ENCODE measurements around the gene PCDHGC4. TPM values are rescaled to one million over a fixed set of nuclear protein-coding genes. Genes with fewer than 3 reads are reported as not detected.
A peak's percentile ranks its signal among the peaks of the same experiment; 100 is the strongest.

PCDHGC4 gene
- total and polyA plus RNA-seq, 2 of the 8 experiments (the other 6 are each of a cell fraction or from before 2014, with no cell fraction given): 2.1 to 2.4 TPM

DNA sequence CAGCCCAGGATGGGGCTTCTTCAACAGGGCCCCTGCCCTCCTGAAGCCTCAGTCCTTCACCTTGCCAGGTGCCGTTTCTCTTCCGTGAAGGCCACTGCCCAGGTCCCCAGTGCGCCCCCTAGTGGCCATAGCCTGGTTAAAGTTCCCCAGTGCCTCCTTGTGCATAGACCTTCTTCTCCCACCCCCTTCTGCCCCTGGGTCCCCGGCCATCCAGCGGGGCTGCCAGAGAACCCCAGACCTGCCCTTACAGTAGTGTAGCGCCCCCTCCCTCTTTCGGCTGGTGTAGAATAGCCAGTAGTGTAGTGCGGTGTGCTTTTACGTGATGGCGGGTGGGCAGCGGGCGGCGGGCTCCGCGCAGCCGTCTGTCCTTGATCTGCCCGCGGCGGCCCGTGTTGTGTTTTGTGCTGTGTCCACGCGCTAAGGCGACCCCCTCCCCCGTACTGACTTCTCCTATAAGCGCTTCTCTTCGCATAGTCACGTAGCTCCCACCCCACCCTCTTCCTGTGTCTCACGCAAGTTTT is 27.6 kb downstream of the PCDHGC4 start (continued):
- TF ChIP-seq FOSL1 (IDR thresholded peaks at IDR 0.05; ENCODE audit: insufficient read depth, low read depth, low read length) (no peak), CREB1 (IDR thresholded peaks at IDR 0.05) (no peak), JUND (IDR thresholded peaks at IDR 0.05; ENCODE audit: low read length) (peak; percentile 52; the same call in 1 of the 2 replicates), HDAC2 (IDR thresholded peaks at IDR 0.05; ENCODE audit: borderline replicate concordance in 1 of 2, low read depth in 2 of 2, low read length in 2 of 2) (peak in 1 of 2 experiments; percentile 83; a peak in 2 of 4 replicates), NRF1 (IDR thresholded peaks at IDR 0.05; ENCODE audit: low read depth, low read length) (no peak), BRCA1 (IDR thresholded peaks at IDR 0.05; ENCODE audit: low read depth, low read length) (0 out of 2 replicates have a peak, but pooled peaks have one; percentile 5), CHD1 (IDR thresholded peaks at IDR 0.05; ENCODE audit: low read depth, low read length) (no peak), HDAC6 (IDR thresholded peaks at IDR 0.05; ENCODE audit: low read depth, low read length) (no peak), SIRT6 (IDR thresholded peaks at IDR 0.05; ENCODE audit: low read length) (no peak), SAP30 (IDR thresholded peaks at IDR 0.05; ENCODE audit: insufficient read depth, insufficient replicate concordance, low read length) (no peak), RXRA (IDR thresholded peaks at IDR 0.05; ENCODE audit: insufficient read depth, low read depth, low read length) (no peak), BCL11A (IDR thresholded peaks at IDR 0.05; ENCODE audit: low read depth in 2 of 2, low read length in 2 of 2) (no peak), EP300 (IDR thresholded peaks at IDR 0.05; ENCODE audit: borderline replicate concordance in 1 of 2, low read depth in 2 of 2, low read length in 2 of 2) (no peak; a peak in 1 of 3 replicates), PHF8 (conservative IDR thresholded peaks at IDR 0.05; ENCODE audit: low read depth, low read length) (peak; percentile 22; the same call in 1 of the 2 replicates), GTF2F1 (IDR thresholded peaks at IDR 0.05; ENCODE audit: borderline replicate concordance, low read depth, low read length) (0 out of 2 replicates have a peak, but pooled peaks have one; percentile 46), RFX5 (IDR thresholded peaks at IDR 0.05; ENCODE audit: borderline replicate concordance, low read depth, low read length) (peak; percentile 9; the same call in 1 of the 2 replicates), YY1 (IDR thresholded peaks at IDR 0.05; ENCODE audit: low read depth, low read length) (peak; percentile 83), SP1 (IDR thresholded peaks at IDR 0.05; ENCODE audit: low read depth, low read length) (0 out of 2 replicates have a peak, but pooled peaks have one; percentile 24)
- TF ChIP-seq, protein P1, sequence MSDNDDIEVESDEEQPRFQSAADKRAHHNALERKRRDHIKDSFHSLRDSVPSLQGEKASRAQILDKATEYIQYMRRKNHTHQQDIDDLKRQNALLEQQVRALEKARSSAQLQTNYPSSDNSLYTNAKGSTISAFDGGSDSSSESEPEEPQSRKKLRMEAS (IDR thresholded peaks at IDR 0.05): no peak
